ENCODE results near the gene TXNRD3. TPM values are rescaled to one million over a fixed set of nuclear protein-coding genes. Genes with fewer than 3 reads are reported as not detected.
"Not testable (repeated sequence)": the region's sequence is repeated elsewhere in the genome, so short reads cannot be mapped to it uniquely, and the experiment has no call there.

Gene TXNRD3
- polyA plus RNA-seq, 2 of the 4 experiments (the other 2 are of a cell fraction) = 4.6 to 5.8 TPM

DNA sequence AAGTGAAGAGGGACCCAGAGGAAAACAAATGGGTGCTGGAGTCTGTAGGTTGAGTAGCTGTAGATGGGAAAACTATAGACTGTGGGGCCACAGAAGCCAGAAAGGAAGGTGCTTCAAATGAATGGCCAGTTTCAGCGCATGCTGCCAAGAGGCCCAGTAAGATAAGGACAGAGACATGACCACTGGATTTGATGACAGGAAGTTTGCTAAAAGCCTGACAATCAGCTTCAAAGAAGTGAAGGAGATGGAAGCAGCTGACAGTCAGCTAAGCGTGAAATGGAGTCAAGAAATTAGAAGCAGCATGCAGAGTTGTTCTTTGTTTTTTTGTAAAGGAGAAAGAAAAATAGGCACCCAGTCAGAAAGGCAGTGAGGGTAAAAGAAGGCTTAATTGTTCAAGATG lies 24.9 kb downstream of the TXNRD3 start:
- H3K9me3 ChIP-seq = no peaks in the 10 kb centered on the region
- no peak for FAIRE-seq
- CTCF ChIA-PET = no interaction called here
- H3K4me2 ChIP-seq = no peak overlapping the region
- TF ChIP-seq, protein P1, sequence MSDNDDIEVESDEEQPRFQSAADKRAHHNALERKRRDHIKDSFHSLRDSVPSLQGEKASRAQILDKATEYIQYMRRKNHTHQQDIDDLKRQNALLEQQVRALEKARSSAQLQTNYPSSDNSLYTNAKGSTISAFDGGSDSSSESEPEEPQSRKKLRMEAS (IDR thresholded peaks at IDR 0.05) = no peak
- no peak for TF ChIP-seq TP53 (CRISPR knock-in tag; IDR thresholded peaks at IDR 0.05)
- no peak for TF ChIP-seq ELK1 (IDR thresholded peaks at IDR 0.05; ENCODE audit: low read depth, low read length)
- no peak for TF ChIP-seq EHMT2 (IDR thresholded peaks at IDR 0.05; ENCODE audit: low read depth)
- no peaks in the 10 kb centered on the region for H3K4me1 ChIP-seq
- no peak overlapping the region for H3K4me3 ChIP-seq
- 94% methylated on average over 2 of the region's 2 CpGs for WGBS (ENCODE audit: missing lambda C conversion rate)
- H3K27ac ChIP-seq = no peak overlapping the region
- POLR2A ChIA-PET = no interaction called here
- DNase-seq (ENCODE audit: low read depth in 1 of 2, low spot score in 1 of 2) = no peak
- ATAC-seq = no peak

DNA sequence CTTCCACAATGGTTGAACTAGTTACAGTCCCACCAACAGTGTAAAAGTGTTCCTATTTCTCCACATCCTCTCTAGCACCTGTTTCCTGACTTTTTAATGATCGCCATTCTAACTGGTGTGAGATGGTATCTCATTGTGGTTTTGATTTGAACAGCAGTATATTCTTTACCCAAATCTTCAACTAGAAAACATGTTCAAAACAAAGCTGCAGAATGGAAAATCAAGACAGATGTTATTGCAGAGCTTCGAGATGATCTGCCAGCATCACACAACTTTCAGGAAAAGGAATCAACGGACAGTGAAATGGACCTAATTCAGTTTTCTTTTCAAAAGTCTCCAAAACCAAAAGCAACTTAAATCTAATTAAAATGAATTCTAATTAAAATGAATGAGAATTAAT lies 29.2 kb downstream of the TXNRD3 start:
- FAIRE-seq; H3K9me3 ChIP-seq; ATAC-seq; DNase-seq (ENCODE audit: low read depth in 1 of 2, low spot score in 1 of 2); CTCF ChIA-PET; POLR2A ChIA-PET; H3K4me3 ChIP-seq; H3K4me1 ChIP-seq; H3K27ac ChIP-seq; H3K4me2 ChIP-seq: not testable (repeated sequence)
- 98% methylated on average over 3 of the region's 3 CpGs for WGBS (ENCODE audit: missing lambda C conversion rate)

DNA sequence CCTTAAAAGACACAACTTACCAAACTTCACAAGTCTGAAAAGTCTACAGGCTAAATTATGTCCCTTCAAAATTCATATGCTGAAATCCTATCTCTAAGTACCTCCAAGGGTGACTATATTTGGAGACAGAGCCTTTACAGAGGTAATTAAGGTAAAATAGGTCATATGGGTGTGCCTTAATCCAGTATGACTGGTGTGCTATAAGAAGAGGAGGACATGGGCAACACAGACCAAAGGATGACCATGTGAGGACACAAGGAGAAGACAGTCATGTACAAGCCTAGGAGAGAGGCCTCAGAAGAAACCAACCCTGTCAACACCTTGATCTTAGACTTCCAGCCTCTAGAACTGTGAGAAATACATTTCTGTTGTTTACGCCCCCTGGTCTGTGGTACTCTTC lies 32.2 kb downstream of the TXNRD3 start:
- CTCF ChIA-PET = no interaction called here
- Histone ChIP-seq H3K27ac (no peak overlapping the region), H3K4me1 (no peaks in the 10 kb centered on the region), H3K9me3 (no peaks in the 10 kb centered on the region), H3K4me2 (no peak overlapping the region), H3K4me3 (no peak overlapping the region)
- ATAC-seq (no peak), DNase-seq (ENCODE audit: low read depth in 1 of 2, low spot score in 1 of 2) (no peak), FAIRE-seq (no peak)
- POLR2A ChIA-PET = no interaction called here
- TF ChIP-seq RAD21 (conservative IDR thresholded peaks at IDR 0.05 in 1 of 2, IDR thresholded peaks at IDR 0.05 in 1 of 2) (no peak), ZC3H11A (IDR thresholded peaks at IDR 0.05) (no peak), USF2 (IDR thresholded peaks at IDR 0.05) (no peak), HOXA7 (CRISPR knock-in tag; IDR thresholded peaks at IDR 0.05) (no peak), ZFP36 (IDR thresholded peaks at IDR 0.05; ENCODE audit: borderline replicate concordance, partially characterized antibody) (no peak), RNF2 (IDR thresholded peaks at IDR 0.05; ENCODE audit: borderline replicate concordance, low read depth) (no peak), PBX3 (IDR thresholded peaks at IDR 0.05) (no peak)
- WGBS (ENCODE audit: missing lambda C conversion rate) = 94% methylated on average over 1 of the region's 1 CpG

- Histone ChIP-seq H3K27ac (no peak overlapping the region), H3K4me1 (no peaks in the 10 kb centered on the region), H3K9me3 (no peaks in the 10 kb centered on the region), H3K4me3 (no peak overlapping the region), H3K4me2 (no peak overlapping the region)
- ChIA-PET POLR2A (no interaction called here), CTCF (interaction anchor here (1.4 kb wide), 1 partner anchor 91 kb away, joined by 3 read pairs; no protein-coding TSS in a partner anchor)
- TF ChIP-seq HOXB5 (CRISPR knock-in tag; IDR thresholded peaks at IDR 0.05) = no peak
- no peak for TF ChIP-seq NR3C1 (IDR thresholded peaks at IDR 0.05)
- no peak for TF ChIP-seq NPAS2 (CRISPR knock-in tag; IDR thresholded peaks at IDR 0.05; ENCODE audit: borderline replicate concordance)
- no peak for TF ChIP-seq RARB (CRISPR knock-in tag; IDR thresholded peaks at IDR 0.05)
- no peak for TF ChIP-seq BCL3 (IDR thresholded peaks at IDR 0.05)
- no peak for TF ChIP-seq PBX3 (IDR thresholded peaks at IDR 0.05)
- no peak for TF ChIP-seq RNF2 (IDR thresholded peaks at IDR 0.05; ENCODE audit: borderline replicate concordance, low read depth)
- TF ChIP-seq MAZ (IDR thresholded peaks at IDR 0.05; ENCODE audit: borderline replicate concordance, low read depth, low read length) = no peak
- no peak for TF ChIP-seq ZNF302 (CRISPR knock-in tag; IDR thresholded peaks at IDR 0.05)
- TF ChIP-seq, protein P2, sequence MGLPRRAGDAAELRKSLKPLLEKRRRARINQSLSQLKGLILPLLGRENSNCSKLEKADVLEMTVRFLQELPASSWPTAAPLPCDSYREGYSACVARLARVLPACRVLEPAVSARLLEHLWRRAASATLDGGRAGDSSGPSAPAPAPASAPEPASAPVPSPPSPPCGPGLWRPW (IDR thresholded peaks at IDR 0.05) = no peak
- no peak for TF ChIP-seq CEBPB (IDR thresholded peaks at IDR 0.05)
- no peak for TF ChIP-seq GATA3 (IDR thresholded peaks at IDR 0.05; ENCODE audit: borderline replicate concordance)
- TF ChIP-seq CHD2 (IDR thresholded peaks at IDR 0.05; ENCODE audit: low read length, partially characterized antibody) = no peak
- TF ChIP-seq RCOR1 (IDR thresholded peaks at IDR 0.05; ENCODE audit: low read depth, low read length) = no peak
- TF ChIP-seq NFE2L2 (conservative IDR thresholded peaks at IDR 0.05; ENCODE audit: low read length) = no peak
- FAIRE-seq = no peak
- ATAC-seq = no peak
- 95% methylated on average over 2 of the region's 2 CpGs for WGBS (ENCODE audit: missing lambda C conversion rate)
- DNase-seq (ENCODE audit: low read depth in 1 of 2, low spot score in 1 of 2) = no peak
These were observed 33.1 kb downstream of the TXNRD3 start for GRCh38 chr3:126621627-126622345.
